HUDEP-2 (cell line): ENCODE data around the gene SDCCAG8.
A peak's percentile ranks its signal among the peaks of the same experiment; 100 is the strongest.

Experiments
- DNase-seq, 76 experiments: peaks; one replicate each; lab custom pipeline; 2025; ENCODE audit not compliant: unreplicated experiment in 76 of 76; lab: John Stamatoyannopoulos, UW

The SDCCAG8 gene

DNA sequence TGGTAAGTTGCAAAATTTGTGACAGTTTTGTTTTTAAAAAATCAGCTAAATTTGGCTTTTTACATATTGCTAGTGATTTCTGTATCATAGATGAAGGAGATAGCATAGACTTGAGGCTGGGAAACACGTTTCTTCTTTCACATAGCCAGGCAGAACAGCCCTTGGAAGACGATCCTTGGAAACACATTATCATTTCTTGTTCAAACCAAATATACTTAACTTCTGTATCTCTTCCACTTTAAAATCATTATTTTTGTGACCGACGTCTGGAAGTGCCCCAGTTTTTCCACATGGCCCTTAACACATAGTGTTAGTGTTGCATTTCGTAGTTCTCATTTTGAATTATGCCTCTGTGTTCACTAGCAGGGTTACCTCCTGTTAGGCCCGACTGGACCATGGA is 193.5 kb downstream of the SDCCAG8 start:
- no peak for DNase-seq

- no peak for DNase-seq
Measured at GRCh38 chr1:243452092-243452491, 196.3 kb downstream of the SDCCAG8 start.

GRCh38 chr1:243454328-243454997 is 198.6 kb downstream of the SDCCAG8 start:
- DNase-seq = no peak

DNA sequence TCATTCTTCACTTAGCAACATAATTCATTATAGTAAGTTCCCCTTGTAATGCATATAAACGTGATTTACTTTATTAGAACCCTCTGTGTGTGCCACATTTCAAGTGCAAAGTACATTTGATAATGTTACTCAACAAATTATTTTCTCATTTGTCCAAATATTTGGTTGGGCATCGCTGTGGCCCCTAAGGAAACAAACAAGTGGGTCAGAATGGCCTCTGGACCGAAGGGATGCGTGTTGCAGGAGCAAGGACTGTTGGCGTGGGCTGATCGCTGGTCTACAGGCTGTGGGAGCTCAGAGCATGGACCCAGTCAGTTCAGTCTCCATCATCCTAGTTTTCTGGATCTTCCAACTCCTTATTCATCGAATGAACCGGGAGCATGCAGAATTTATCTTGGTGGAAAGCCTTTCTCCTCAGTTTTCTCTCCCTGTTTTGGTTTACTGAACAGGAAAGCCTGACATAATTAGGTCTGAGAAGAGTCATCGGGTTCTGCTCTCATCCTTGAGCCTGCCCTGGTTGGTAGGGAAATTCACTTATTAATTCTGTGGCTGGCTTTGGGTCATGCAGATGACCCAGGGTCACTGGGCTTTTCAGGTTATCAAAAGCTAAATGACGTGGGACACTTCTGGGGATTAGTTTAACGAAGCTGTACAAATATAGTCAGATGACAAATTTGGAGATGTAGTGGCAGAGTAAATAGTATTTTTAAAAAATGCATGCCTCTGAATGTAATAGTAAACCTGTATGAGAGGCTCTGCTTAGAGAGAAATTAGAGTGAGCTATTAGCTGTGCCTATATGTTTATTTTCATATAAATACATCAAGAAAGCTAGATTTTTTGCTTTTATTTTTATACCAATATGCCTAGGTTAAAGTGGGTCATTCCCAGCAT is 200.2 kb downstream of the SDCCAG8 start:
- DNase-seq = no peak

GRCh38 chr1:243457363-243457982 is 201.6 kb downstream of the SDCCAG8 start:
- no peak for DNase-seq

GRCh38 chr1:243459059-243459458 is 203.2 kb downstream of the SDCCAG8 start:
- no peak for DNase-seq

DNA sequence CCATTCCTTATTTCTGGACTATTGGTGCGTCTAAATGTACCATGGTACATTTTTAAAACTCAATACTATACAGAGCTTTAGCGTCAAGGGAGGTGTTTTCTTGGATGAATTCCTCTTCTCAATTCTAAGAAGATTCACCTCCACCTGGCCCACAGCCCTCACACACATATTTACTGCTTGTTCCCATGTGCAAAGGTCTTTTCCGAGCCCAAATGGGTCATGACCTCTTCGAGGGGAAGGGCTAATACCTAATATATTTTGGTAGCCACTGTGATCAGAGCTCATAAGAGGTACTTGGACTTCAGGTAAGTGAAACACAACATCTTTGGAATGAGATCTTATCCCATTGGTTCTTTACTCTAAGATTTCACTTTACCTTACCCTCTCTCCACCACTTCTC is 205.9 kb downstream of the SDCCAG8 start:
- DNase-seq = no peak

- no peak for DNase-seq
Measured at GRCh38 chr1:243462929-243463697, 207.3 kb downstream of the SDCCAG8 start.

DNA sequence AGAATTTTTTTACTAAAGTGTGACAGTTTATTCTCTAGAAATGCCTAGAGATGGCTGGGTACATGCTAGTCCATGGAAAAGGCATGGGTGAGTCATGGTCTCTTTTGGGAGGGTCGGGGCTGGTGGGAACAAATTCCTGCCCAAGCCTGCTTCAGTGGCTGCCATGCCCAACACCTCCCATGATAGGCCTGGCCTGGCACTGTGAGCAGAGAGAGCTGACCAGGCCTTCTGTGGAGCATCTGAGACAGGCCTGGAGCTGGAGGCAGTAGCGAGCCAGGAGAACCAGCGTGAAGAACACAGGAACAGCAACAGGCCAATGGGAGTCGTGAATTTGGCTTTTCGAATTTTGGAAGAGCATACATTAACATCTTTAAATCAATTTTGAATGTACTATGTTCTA is 209.2 kb downstream of the SDCCAG8 start:
- DNase-seq = no peak

GRCh38 chr1:243465738-243466137 is 209.9 kb downstream of the SDCCAG8 start:
- no peak for DNase-seq

DNA sequence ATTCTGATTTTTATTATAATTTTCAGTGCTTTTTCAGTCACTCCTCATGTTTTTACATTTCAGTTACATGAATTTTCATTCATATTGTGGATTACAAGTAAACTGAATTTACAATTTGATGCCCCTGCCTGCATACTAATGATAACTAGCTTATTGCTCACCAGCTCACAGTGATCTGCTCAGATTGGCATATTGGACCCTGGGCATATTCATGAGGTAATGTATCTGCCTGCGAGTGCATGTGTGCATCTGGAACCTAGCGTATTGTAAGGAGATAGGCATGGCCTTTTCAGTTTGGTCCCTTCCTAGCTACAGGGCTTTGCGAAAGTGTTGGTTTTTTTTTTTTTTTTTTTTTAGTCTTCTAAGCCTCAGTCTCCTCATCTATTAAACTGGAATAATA is 213.7 kb downstream of the SDCCAG8 start:
- no peak for DNase-seq

GRCh38 chr1:243470502-243470901 is 214.7 kb downstream of the SDCCAG8 start:
- no peak for DNase-seq

- no peak for DNase-seq
Measured at GRCh38 chr1:243471026-243471685, 215.3 kb downstream of the SDCCAG8 start.

GRCh38 chr1:243471754-243472745 is 216.2 kb downstream of the SDCCAG8 start:
- peak in 1 of 76 experiments; percentile 9 for DNase-seq

GRCh38 chr1:243473227-243474135 is 217.6 kb downstream of the SDCCAG8 start:
- DNase-seq = no peak

- no peak for DNase-seq
Measured at GRCh38 chr1:243474136-243474881, 218.5 kb downstream of the SDCCAG8 start.

DNA sequence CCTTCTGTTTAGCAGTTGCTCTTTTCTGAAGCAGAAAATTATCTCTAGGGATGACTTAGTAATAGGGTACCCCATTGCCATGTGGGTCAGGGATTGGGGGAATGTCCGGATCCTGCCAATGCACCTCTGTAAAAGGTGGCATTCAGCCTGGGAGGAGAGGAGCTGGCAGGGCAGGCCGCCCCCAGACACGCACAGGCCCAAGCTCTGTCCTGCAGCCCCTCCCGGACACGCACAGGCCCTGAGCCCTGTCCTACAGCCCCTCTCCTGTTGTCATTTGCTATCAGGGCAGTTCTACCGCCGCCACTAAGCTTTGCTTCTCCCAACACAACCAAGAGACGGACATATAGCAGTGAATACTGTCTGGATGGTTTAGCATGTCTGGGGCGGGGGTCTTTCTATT is 219.1 kb downstream of the SDCCAG8 start:
- DNase-seq = no peak
